Pancreas (tissue), 10 donors: Measurements from ENCODE around the gene BRMS1. TPM values are rescaled to one million over a fixed set of nuclear protein-coding genes. Genes with fewer than 3 reads are reported as not detected.
A peak's percentile ranks its signal among the peaks of the same experiment; 100 is the strongest.

Experiments
- ATAC-seq, 4 donors: fragments of 200-7000 bp; cut with Tn5 transposase; one replicate each; pipeline versions ENCODE4 v1.8.0 to v1.9.1; 2020; ENCODE audit warnings: mild to moderate bottlenecking in 4 of 4, moderate library complexity in 4 of 4
- DNase-seq, 6 donors: peaks; one replicate each; pipeline ENCODE4 v3.0.0-alpha.2; 2020
- FAIRE-seq: peaks from 2 replicates; lab custom pipeline; 2012; peaks lifted over from hg19 to GRCh38; lab: Jason Lieb, UNC
- H3K27ac ChIP-seq, 4 donors: fragments of 200-600 bp; sonication (generic); 1 replicate in 3 of 4; 2 replicates in 1 of 4; pipeline versions ENCODE4 v1.5.0 to v1.8.0; 2020
- H3K27me3 ChIP-seq, 4 donors: fragments of 200-600 bp; one replicate each; pipeline ENCODE4 v1.8.0; 2021
- H3K36me3 ChIP-seq, 3 donors: fragments of 200-600 bp; sonication (generic) in 1 of 3; one replicate each; pipeline versions ENCODE4 v1.5.0 to v1.8.0; 2020 to 2021
- H3K4me1 ChIP-seq, 3 donors: fragments of 200-600 bp; one replicate each; pipeline ENCODE4 v1.8.0; 2021
- H3K4me3 ChIP-seq, 4 donors: fragments of 200-600 bp; sonication (generic) in 2 of 4; one replicate each; pipeline versions ENCODE4 v1.5.0 to v1.8.0; 2020 to 2021
- H3K9me3 ChIP-seq, 4 donors: fragments of 200-600 bp; one replicate each; pipeline ENCODE4 v1.8.0; 2021
- CTCF ChIP-seq, 4 donors: fragments of 200-600 bp; sonication (generic) in 3 of 4; IDR thresholded peaks; one replicate each; pipeline versions ENCODE4 v1.5.0 to v1.8.0; 2021; ENCODE audit warnings: antibody characterized with exemption in 4 of 4
- WGBS, 2 donors: extraction: QIAGEN DNeasy Blood & Tissue Kit; methylation state at CpG; one replicate each; pipeline ENCODE4 v1.1.7; 2013; 5-methylcytosine and 5-hydroxymethylcytosine counted together
- intact Hi-C, 3 donors: fragments of 100-400 bp; cut with DNase I; formaldehyde crosslinking; loops; one replicate each; pipeline versions ENCODE4 v1.11.1 to v1.14.2; 2022
- polyA plus RNA-seq, 2 donors: library from polyadenylated mRNA; stranded (reverse); fragments of 200-250 nt; gene quantifications; one replicate each; pipeline ENCODE4 v1.2.3, GENCODE V29; 2013
- total RNA-seq, 6 donors: library from RNA; stranded (reverse); fragmentation: NEBNext Ultra II Directional in 4 of 6; extraction: Animal tissue kit (Norgen Biotek cat#: 25700) in 4 of 6; gene quantifications; one replicate each; pipeline versions ENCODE4 v1.2.1 to v1.2.4, GENCODE V29; 2021 to 2023
- donor health status: healthy with polysubstance abuse.
- donor health status: DM: no; HTN: no; CAD: no; lungs with moderate emphysema.
- donor health status: DM: no; HTN: no; CAD: no.
- donor health status: control.
- donor health status: control.
- donor health status: Bipolar disorder and iron deficiency.
- donor health status: DM: yes; HTN: yes; CAD: no.
- donor health status: DM: no; HTN: no; CAD: no.
- donor health status: DM: no; HTN: no; CAD: no.
- donor health status: DM: yes; HTN: yes; CAD: no.

BRMS1 gene
- total and polyA plus RNA-seq, 8 donors, result 14.3 to 65.0 (median 21.2) TPM

- no peaks in the 10 kb centered on the region for H3K36me3 ChIP-seq
- H3K9me3 ChIP-seq, result no peaks in the 10 kb centered on the region
- ATAC-seq, result no peak
- H3K4me1 ChIP-seq, result no peaks in the 10 kb centered on the region
- no peak for TF ChIP-seq CTCF (IDR thresholded peaks at IDR 0.05)
- intact Hi-C loops, result no loop called here
- peak overlapping the region in 1 of 4 donors; percentile 55 for H3K4me3 ChIP-seq
- H3K27me3 ChIP-seq, result no peaks in the 10 kb centered on the region
- DNase-seq, result no peak
- FAIRE-seq, result no peak
- no peak overlapping the region for H3K27ac ChIP-seq
- WGBS, 2 donors, result 86 to 89% methylated on average over 1 of the region's 1 CpG
These were observed 30.8 kb downstream of the BRMS1 start for GRCh38 chr11:66314186-66314501.

GRCh38 chr11:66313321-66314185 lies 31.4 kb downstream of the BRMS1 start:
- Histone ChIP-seq H3K36me3 (no peaks in the 10 kb centered on the region), H3K9me3 (no peaks in the 10 kb centered on the region), H3K4me1 (no peaks in the 10 kb centered on the region), H3K27me3 (no peaks in the 10 kb centered on the region), H3K4me3 (peak overlapping the region in 2 of 4 donors; percentile 41 to 55), H3K27ac (peak overlapping the region; percentile 44 to 87 (median 80))
- no peak for TF ChIP-seq CTCF (IDR thresholded peaks at IDR 0.05)
- DNase-seq (peak in 1 of 6 donors; percentile 82), ATAC-seq (no peak), FAIRE-seq (no peak)
- intact Hi-C loops, result no loop called here
- 55 to 59% methylated on average over 38 of the region's 38 CpGs for WGBS, 2 donors

- Histone ChIP-seq H3K9me3 (no peaks in the 10 kb centered on the region), H3K27ac (peak overlapping the region; percentile 71 to 87 (median 80)), H3K36me3 (no peaks in the 10 kb centered on the region), H3K4me3 (peak overlapping the region; percentile 29 to 55 (median 36)), H3K4me1 (no peaks in the 10 kb centered on the region), H3K27me3 (no peaks in the 10 kb centered on the region)
- intact Hi-C loops, result no loop called here
- peak; percentile 78 to 89 (median 84) for ATAC-seq
- TF ChIP-seq CTCF (IDR thresholded peaks at IDR 0.05), result no peak
- no peak for FAIRE-seq
- 4 to 5% methylated on average over 51 to 52 of the region's 52 CpGs for WGBS, 2 donors
- DNase-seq, result peak; percentile 97 to 99 (median 99)
These were observed 32.2 kb downstream of the BRMS1 start for GRCh38 chr11:66312549-66313320.

- Histone ChIP-seq H3K36me3 (no peaks in the 10 kb centered on the region), H3K27me3 (no peaks in the 10 kb centered on the region), H3K4me1 (no peaks in the 10 kb centered on the region), H3K27ac (peak overlapping the region; percentile 71 to 87 (median 80)), H3K4me3 (peak overlapping the region; percentile 29 to 55 (median 36)), H3K9me3 (no peaks in the 10 kb centered on the region)
- peak; percentile 84 to 95 (median 92) for DNase-seq
- peak; percentile 4 to 79 (median 26) for TF ChIP-seq CTCF (IDR thresholded peaks at IDR 0.05)
- intact Hi-C loops, result no loop called here
- WGBS, 2 donors, result 0% methylated on average over 43 to 44 of the region's 44 CpGs
- FAIRE-seq, result no peak
- ATAC-seq, result peak; percentile 79 to 89 (median 84)
These were observed 32.8 kb downstream of the BRMS1 start for GRCh38 chr11:66311965-66312548.
